Keratinocyte (primary cell): ENCODE measurements around the gene DCLK2.

Source experiments
- EZH2 ChIP-seq: IDR thresholded peaks from one replicate; pipeline ENCODE4 v1.6.1; 2012; ENCODE audit warnings: inconsistent platforms, mild to moderate bottlenecking, low read length, moderate library complexity
- TF ChIP-seq, protein P1 (sequence below), 3 experiments: IDR thresholded peaks in 1 of 3; conservative IDR thresholded peaks in 1 of 3; optimal IDR thresholded peaks in 1 of 3; 2 replicates in 2 of 3; 3 replicates in 1 of 3; pipeline versions ENCODE3 to v1.5.1; 2011; ENCODE audit warnings: low read length in 3 of 3, mild to moderate bottlenecking in 3 of 3, moderate library complexity in 2 of 3, control low read depth in 1 of 3, inconsistent platforms in 1 of 3; ENCODE audit not compliant: insufficient read depth in 2 of 3; ENCODE audit errors: extremely low read depth in 1 of 3

DNA sequence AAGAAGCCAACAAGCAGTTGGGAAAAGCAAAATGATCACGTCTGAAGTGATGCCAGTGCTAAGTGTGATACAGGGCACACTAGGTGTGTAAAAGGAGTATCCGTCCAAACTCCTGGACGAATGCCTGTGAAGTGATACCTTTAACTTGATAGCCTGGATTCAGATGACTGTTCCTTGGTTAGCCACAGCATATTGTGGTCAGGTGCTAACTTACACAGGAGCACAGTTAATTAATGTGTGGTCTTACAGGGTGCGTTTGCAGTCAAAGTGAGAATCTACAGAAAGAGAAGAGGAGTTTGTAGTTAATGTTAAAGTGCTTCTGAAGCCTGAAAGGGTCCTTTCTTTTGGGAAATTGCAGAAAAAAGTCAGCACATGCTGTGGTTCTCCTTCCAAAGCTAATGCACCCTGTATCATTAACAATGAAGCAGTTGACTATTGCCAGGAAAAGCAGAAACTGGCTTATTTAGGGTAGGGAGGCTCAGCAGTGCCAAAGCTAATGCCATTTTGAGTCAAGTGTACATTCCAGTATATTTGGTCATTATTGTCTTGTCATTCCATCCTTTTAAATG, 61.1 kb downstream of the DCLK2 start:
- TF ChIP-seq, protein P1, sequence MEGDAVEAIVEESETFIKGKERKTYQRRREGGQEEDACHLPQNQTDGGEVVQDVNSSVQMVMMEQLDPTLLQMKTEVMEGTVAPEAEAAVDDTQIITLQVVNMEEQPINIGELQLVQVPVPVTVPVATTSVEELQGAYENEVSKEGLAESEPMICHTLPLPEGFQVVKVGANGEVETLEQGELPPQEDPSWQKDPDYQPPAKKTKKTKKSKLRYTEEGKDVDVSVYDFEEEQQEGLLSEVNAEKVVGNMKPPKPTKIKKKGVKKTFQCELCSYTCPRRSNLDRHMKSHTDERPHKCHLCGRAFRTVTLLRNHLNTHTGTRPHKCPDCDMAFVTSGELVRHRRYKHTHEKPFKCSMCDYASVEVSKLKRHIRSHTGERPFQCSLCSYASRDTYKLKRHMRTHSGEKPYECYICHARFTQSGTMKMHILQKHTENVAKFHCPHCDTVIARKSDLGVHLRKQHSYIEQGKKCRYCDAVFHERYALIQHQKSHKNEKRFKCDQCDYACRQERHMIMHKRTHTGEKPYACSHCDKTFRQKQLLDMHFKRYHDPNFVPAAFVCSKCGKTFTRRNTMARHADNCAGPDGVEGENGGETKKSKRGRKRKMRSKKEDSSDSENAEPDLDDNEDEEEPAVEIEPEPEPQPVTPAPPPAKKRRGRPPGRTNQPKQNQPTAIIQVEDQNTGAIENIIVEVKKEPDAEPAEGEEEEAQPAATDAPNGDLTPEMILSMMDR (optimal IDR thresholded peaks at IDR 0.05 in 1 of 3, IDR thresholded peaks at IDR 0.05 in 1 of 3, conservative IDR thresholded peaks at IDR 0.05 in 1 of 3; ENCODE audit: extremely low read depth in 1 of 3, insufficient read depth in 2 of 3, low read length in 3 of 3), result no peak
- no peak for TF ChIP-seq EZH2
